ENCODE data around the gene SLC26A1.

The SLC26A1 gene

GRCh38 chr4:948101-948935 lies 44.9 kb downstream of the SLC26A1 start:
- H3K4ac ChIP-seq (ENCODE audit: low read depth, low read length): no peak overlapping the region
- H3K4me1 ChIP-seq (ENCODE audit: control insufficient read depth in 1 of 2, insufficient read depth in 2 of 2, low read length in 2 of 2): peaks cover 3 to 9% of the 10 kb centered on the region in 2 experiments
- no CpG with 5 or more reads among the region's 33 CpGs for WGBS (ENCODE audit: extremely low coverage, insufficient coverage, insufficient read length)
- peaks cover 2% of the 10 kb centered on the region for H3K27me3 ChIP-seq (ENCODE audit: insufficient read depth, low read length)
- H4K91ac ChIP-seq (ENCODE audit: low read depth, low read length): no peak overlapping the region
- no peak for DNase-seq
- H4K8ac ChIP-seq (ENCODE audit: low read depth, low read length): no peak overlapping the region
- H3K23ac ChIP-seq (ENCODE audit: low read length): no peak overlapping the region
- H4K12ac ChIP-seq (ENCODE audit: low read depth, low read length): peak overlapping the region; percentile 16
- H2AFZ ChIP-seq (ENCODE audit: insufficient read depth, low read length, poor library complexity): no peak overlapping the region
- H2BK12ac ChIP-seq (ENCODE audit: low read length): no peak overlapping the region
- peaks cover 0 to 1% of the 10 kb centered on the region in 2 experiments for H3K36me3 ChIP-seq (ENCODE audit: control insufficient read depth in 1 of 2, insufficient read depth in 2 of 2, low read length in 2 of 2)
- no peaks in the 10 kb centered on the region for H3K79me1 ChIP-seq (ENCODE audit: low read length)
- no peaks in the 10 kb centered on the region for H3K79me2 ChIP-seq (ENCODE audit: control insufficient read depth, insufficient read depth, low read length, poor library complexity)
- no peak overlapping the region for H3K4me3 ChIP-seq (ENCODE audit: low read depth, low read length)
- H3K9ac ChIP-seq (ENCODE audit: low read length): no peak overlapping the region
- no peak overlapping the region for H3K27ac ChIP-seq (ENCODE audit: low read depth, low read length)
- no peak overlapping the region for H3K18ac ChIP-seq (ENCODE audit: low read length)
- H2BK5ac ChIP-seq (ENCODE audit: low read depth, low read length, poor library complexity): no peak overlapping the region
- H2BK120ac ChIP-seq (ENCODE audit: insufficient read depth, low read length, poor library complexity): no peak overlapping the region
- no peak overlapping the region for H3K4me2 ChIP-seq (ENCODE audit: low read length)
- no peak overlapping the region for H2AK5ac ChIP-seq (ENCODE audit: low read length)
- no peak overlapping the region for H3K14ac ChIP-seq (ENCODE audit: low read length)
- H3K9me3 ChIP-seq (ENCODE audit: insufficient read depth, low read depth, low read length): no peaks in the 10 kb centered on the region

- Histone ChIP-seq H3K4ac (ENCODE audit: low read depth, low read length) (no peak overlapping the region), H3K79me1 (ENCODE audit: low read length) (no peaks in the 10 kb centered on the region), H3K4me2 (ENCODE audit: low read length) (no peak overlapping the region), H2AK5ac (ENCODE audit: low read length) (no peak overlapping the region), H2BK12ac (ENCODE audit: low read length) (no peak overlapping the region), H3K4me1 (ENCODE audit: control insufficient read depth in 1 of 2, insufficient read depth in 2 of 2, low read length in 2 of 2) (peaks cover 3 to 9% of the 10 kb centered on the region in 2 experiments), H3K14ac (ENCODE audit: low read length) (no peak overlapping the region), H3K9ac (ENCODE audit: low read length) (no peak overlapping the region), H3K27ac (ENCODE audit: low read depth, low read length) (no peak overlapping the region), H4K8ac (ENCODE audit: low read depth, low read length) (no peak overlapping the region), H3K4me3 (ENCODE audit: low read depth, low read length) (no peak overlapping the region), H2BK5ac (ENCODE audit: low read depth, low read length, poor library complexity) (no peak overlapping the region), H3K27me3 (ENCODE audit: insufficient read depth, low read length) (peaks cover 2% of the 10 kb centered on the region), H2BK120ac (ENCODE audit: insufficient read depth, low read length, poor library complexity) (no peak overlapping the region), H4K91ac (ENCODE audit: low read depth, low read length) (no peak overlapping the region), H3K36me3 (ENCODE audit: control insufficient read depth in 1 of 2, insufficient read depth in 2 of 2, low read length in 2 of 2) (no peaks in the 10 kb centered on the region), H3K79me2 (ENCODE audit: control insufficient read depth, insufficient read depth, low read length, poor library complexity) (no peaks in the 10 kb centered on the region), H3K18ac (ENCODE audit: low read length) (no peak overlapping the region), H3K9me3 (ENCODE audit: insufficient read depth, low read depth, low read length) (no peaks in the 10 kb centered on the region), H4K12ac (ENCODE audit: low read depth, low read length) (no peak overlapping the region), H2AFZ (ENCODE audit: insufficient read depth, low read length, poor library complexity) (no peak overlapping the region), H3K23ac (ENCODE audit: low read length) (no peak overlapping the region)
- DNase-seq: no peak
- no CpG with 5 or more reads among the region's 19 CpGs for WGBS (ENCODE audit: extremely low coverage, insufficient coverage, insufficient read length)
Observed at GRCh38 chr4:947491-947971, 45.7 kb downstream of the SLC26A1 start.

DNA sequence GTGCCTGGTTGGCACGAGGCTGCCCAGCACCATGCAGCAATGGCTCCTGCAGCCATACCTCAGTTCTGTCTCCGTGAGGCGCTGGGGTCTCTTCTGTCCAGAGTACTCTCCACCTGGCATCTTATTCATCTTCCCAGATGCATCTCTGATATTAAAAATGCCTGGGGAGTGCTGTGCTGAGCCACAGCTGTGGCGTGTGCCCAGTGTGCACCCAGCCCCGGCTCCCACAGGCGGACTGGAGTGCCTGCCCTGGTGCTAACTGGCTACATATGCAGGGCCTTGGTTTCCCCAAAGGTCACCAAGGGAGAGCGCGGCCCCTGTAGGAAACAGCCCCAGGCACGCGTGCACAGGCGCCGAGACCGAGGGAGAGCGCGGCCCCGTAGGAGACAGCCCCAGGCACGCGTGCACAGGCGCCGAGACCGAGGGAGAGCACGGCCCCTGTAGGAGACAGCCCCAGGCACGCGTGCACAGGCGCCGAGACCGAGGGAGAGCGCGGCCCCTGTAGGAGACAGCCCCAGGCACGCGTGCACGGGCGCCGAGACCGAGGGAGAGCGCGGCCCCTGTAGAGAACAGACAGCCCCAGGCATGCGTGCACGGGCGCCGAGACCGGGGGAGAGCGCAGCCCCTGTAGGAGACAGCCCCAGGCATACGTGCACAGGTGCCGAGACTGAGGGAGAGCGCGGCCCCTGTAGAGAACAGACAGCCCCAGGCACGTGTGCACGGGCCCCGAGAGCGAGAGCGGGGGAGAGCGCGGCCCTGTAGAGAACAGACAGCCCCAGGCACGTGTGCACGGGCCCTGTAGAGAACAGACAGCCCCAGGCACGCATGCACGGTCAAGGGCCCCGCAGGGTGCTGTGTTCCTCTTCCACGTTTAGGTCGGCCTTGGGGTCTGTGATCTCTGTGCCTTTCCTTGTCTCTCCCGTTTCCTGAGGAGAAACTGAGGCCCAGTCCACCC lies 46.4 kb downstream of the SLC26A1 start:
- no peak overlapping the region for H3K4ac ChIP-seq (ENCODE audit: low read depth, low read length)
- no peaks in the 10 kb centered on the region for H3K79me1 ChIP-seq (ENCODE audit: low read length)
- H2AFZ ChIP-seq (ENCODE audit: insufficient read depth, low read length, poor library complexity): no peak overlapping the region
- H3K36me3 ChIP-seq (ENCODE audit: control insufficient read depth in 1 of 2, insufficient read depth in 2 of 2, low read length in 2 of 2): no peaks in the 10 kb centered on the region
- no peak overlapping the region for H4K12ac ChIP-seq (ENCODE audit: low read depth, low read length)
- H3K4me3 ChIP-seq (ENCODE audit: low read depth, low read length): no peak overlapping the region
- no peaks in the 10 kb centered on the region for H3K9me3 ChIP-seq (ENCODE audit: insufficient read depth, low read depth, low read length)
- no peak overlapping the region for H3K23ac ChIP-seq (ENCODE audit: low read length)
- no peak overlapping the region for H4K91ac ChIP-seq (ENCODE audit: low read depth, low read length)
- H2BK12ac ChIP-seq (ENCODE audit: low read length): no peak overlapping the region
- H3K4me1 ChIP-seq (ENCODE audit: control insufficient read depth in 1 of 2, insufficient read depth in 2 of 2, low read length in 2 of 2): peaks cover 3 to 9% of the 10 kb centered on the region in 2 experiments
- H2AK5ac ChIP-seq (ENCODE audit: low read length): no peak overlapping the region
- H3K9ac ChIP-seq (ENCODE audit: low read length): no peak overlapping the region
- H3K79me2 ChIP-seq (ENCODE audit: control insufficient read depth, insufficient read depth, low read length, poor library complexity): no peaks in the 10 kb centered on the region
- H4K8ac ChIP-seq (ENCODE audit: low read depth, low read length): no peak overlapping the region
- no peak overlapping the region for H2BK120ac ChIP-seq (ENCODE audit: insufficient read depth, low read length, poor library complexity)
- no peak overlapping the region for H3K18ac ChIP-seq (ENCODE audit: low read length)
- H3K14ac ChIP-seq (ENCODE audit: low read length): no peak overlapping the region
- H3K4me2 ChIP-seq (ENCODE audit: low read length): no peak overlapping the region
- no CpG with 5 or more reads among the region's 62 CpGs for WGBS (ENCODE audit: extremely low coverage, insufficient coverage, insufficient read length)
- DNase-seq: no peak
- H3K27ac ChIP-seq (ENCODE audit: low read depth, low read length): no peak overlapping the region
- H2BK5ac ChIP-seq (ENCODE audit: low read depth, low read length, poor library complexity): no peak overlapping the region
- peaks cover 2% of the 10 kb centered on the region for H3K27me3 ChIP-seq (ENCODE audit: insufficient read depth, low read length)

- no peak overlapping the region for H4K91ac ChIP-seq (ENCODE audit: low read depth, low read length)
Observed at GRCh38 chr4:946103-946450, 47.1 kb downstream of the SLC26A1 start.

More at GRCh38 chr4:946103-946450, 47.1 kb downstream of the SLC26A1 start:
- Histone ChIP-seq H2BK5ac (ENCODE audit: low read depth, low read length, poor library complexity) (no peak overlapping the region), H2AK5ac (ENCODE audit: low read length) (no peak overlapping the region), H3K79me2 (ENCODE audit: control insufficient read depth, insufficient read depth, low read length, poor library complexity) (no peaks in the 10 kb centered on the region), H3K79me1 (ENCODE audit: low read length) (no peaks in the 10 kb centered on the region), H3K27me3 (ENCODE audit: insufficient read depth, low read length) (peaks cover 2% of the 10 kb centered on the region), H3K23ac (ENCODE audit: low read length) (no peak overlapping the region), H3K4me2 (ENCODE audit: low read length) (no peak overlapping the region), H2BK120ac (ENCODE audit: insufficient read depth, low read length, poor library complexity) (no peak overlapping the region), H2BK12ac (ENCODE audit: low read length) (no peak overlapping the region), H3K14ac (ENCODE audit: low read length) (no peak overlapping the region), H3K4me3 (ENCODE audit: low read depth, low read length) (no peak overlapping the region), H4K12ac (ENCODE audit: low read depth, low read length) (no peak overlapping the region), H3K9me3 (ENCODE audit: insufficient read depth, low read depth, low read length) (no peaks in the 10 kb centered on the region), H4K8ac (ENCODE audit: low read depth, low read length) (no peak overlapping the region), H3K18ac (ENCODE audit: low read length) (no peak overlapping the region), H3K4ac (ENCODE audit: low read depth, low read length) (no peak overlapping the region), H3K27ac (ENCODE audit: low read depth, low read length) (no peak overlapping the region), H3K36me3 (ENCODE audit: control insufficient read depth in 1 of 2, insufficient read depth in 2 of 2, low read length in 2 of 2) (no peaks in the 10 kb centered on the region), H2AFZ (ENCODE audit: insufficient read depth, low read length, poor library complexity) (no peak overlapping the region), H3K9ac (ENCODE audit: low read length) (no peak overlapping the region), H3K4me1 (ENCODE audit: control insufficient read depth in 1 of 2, insufficient read depth in 2 of 2, low read length in 2 of 2) (peaks cover 0 to 4% of the 10 kb centered on the region in 2 experiments)
- no CpG with 5 or more reads among the region's 9 CpGs for WGBS (ENCODE audit: extremely low coverage, insufficient coverage, insufficient read length)
- no peak for DNase-seq
